Thyroid gland (tissue), 4 donors: ENCODE results near the gene ACSL1.

Experiments
- POLR2A ChIP-seq, 2 donors: fragments of 450-650 bp; IDR thresholded peaks; one replicate each; pipeline ENCODE4 v1.6.1; 2017; ENCODE audit warnings: antibody characterized with exemption in 2 of 2, mild to moderate bottlenecking in 2 of 2, moderate library complexity in 1 of 2
- TF ChIP-seq, protein P1 (sequence below), 6 experiments: fragments of 200-600 bp in 3 of 6; fragments of 450-650 bp in 3 of 6; sonication (generic) in 3 of 6; IDR thresholded peaks; one replicate each; pipeline ENCODE4 v1.5.1; 2016 to 2019; ENCODE audit warnings: antibody characterized with exemption in 6 of 6, mild to moderate bottlenecking in 2 of 6, inconsistent platforms in 1 of 6, moderate library complexity in 1 of 6

DNA sequence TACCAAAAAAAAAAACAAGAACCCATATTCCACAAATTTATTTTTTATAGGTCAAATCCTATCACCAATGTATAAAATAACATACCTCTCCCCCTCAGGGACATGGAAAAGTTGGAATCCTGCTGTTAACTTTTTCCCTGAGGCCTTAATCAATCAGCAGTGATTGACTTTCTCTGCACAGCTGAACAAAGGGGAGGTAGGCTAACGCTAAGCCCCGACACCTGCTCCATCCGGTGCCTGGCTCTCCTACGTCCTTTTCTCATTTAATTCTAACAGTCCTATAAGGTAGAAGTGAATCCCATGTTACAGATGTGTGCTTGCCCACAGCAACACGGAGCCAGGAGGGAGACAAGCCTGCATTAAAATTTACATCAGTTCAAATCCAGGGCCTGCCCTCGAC is 94.7 kb downstream of the ACSL1 start:
- TF ChIP-seq, protein P1, sequence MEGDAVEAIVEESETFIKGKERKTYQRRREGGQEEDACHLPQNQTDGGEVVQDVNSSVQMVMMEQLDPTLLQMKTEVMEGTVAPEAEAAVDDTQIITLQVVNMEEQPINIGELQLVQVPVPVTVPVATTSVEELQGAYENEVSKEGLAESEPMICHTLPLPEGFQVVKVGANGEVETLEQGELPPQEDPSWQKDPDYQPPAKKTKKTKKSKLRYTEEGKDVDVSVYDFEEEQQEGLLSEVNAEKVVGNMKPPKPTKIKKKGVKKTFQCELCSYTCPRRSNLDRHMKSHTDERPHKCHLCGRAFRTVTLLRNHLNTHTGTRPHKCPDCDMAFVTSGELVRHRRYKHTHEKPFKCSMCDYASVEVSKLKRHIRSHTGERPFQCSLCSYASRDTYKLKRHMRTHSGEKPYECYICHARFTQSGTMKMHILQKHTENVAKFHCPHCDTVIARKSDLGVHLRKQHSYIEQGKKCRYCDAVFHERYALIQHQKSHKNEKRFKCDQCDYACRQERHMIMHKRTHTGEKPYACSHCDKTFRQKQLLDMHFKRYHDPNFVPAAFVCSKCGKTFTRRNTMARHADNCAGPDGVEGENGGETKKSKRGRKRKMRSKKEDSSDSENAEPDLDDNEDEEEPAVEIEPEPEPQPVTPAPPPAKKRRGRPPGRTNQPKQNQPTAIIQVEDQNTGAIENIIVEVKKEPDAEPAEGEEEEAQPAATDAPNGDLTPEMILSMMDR (IDR thresholded peaks at IDR 0.05): no peak
- no peak for TF ChIP-seq POLR2A (IDR thresholded peaks at IDR 0.05)
